MM.1S (cell line): ENCODE data around the gene CFAP46.

Experiments
- DNase-seq: peaks from one replicate; pipeline ENCODE4 v3.0.0-alpha.2; 2015
- H2AFZ ChIP-seq: fragments of 300-600 bp; sonication (generic); 2 replicates; pipeline ENCODE4 v1.6.0; 2016; ENCODE audit warnings: antibody characterized with exemption, low read length
- H3F3A ChIP-seq: fragments of 300-600 bp; sonication (generic); 2 replicates; pipeline ENCODE4 v1.6.1; 2016; ENCODE audit warnings: mild to moderate bottlenecking, antibody characterized with exemption, low read length, moderate library complexity, mixed read lengths; ENCODE audit not compliant: insufficient read depth
- H3K27ac ChIP-seq: fragments of 300-600 bp; sonication (generic); 2 replicates; pipeline ENCODE4 v1.5.1; 2016; ENCODE audit warnings: mild to moderate bottlenecking, low read length
- H3K27me3 ChIP-seq: fragments of 300-600 bp; sonication (generic); replicated peaks from 2 replicates; pipeline ENCODE4 v1.6.0; 2016; ENCODE audit warnings: low read length; ENCODE audit not compliant: insufficient read depth
- H3K36me3 ChIP-seq: fragments of 300-600 bp; sonication (generic); replicated peaks from 2 replicates; pipeline ENCODE4 v1.6.1; 2016; ENCODE audit warnings: mild to moderate bottlenecking, low read length, mixed read lengths; ENCODE audit not compliant: insufficient read depth
- H3K4me1 ChIP-seq: fragments of 300-600 bp; sonication (generic); 2 replicates; pipeline ENCODE4 v1.6.1; 2016; ENCODE audit warnings: low read length, mixed read lengths
- H3K4me2 ChIP-seq: fragments of 300-600 bp; sonication (generic); 2 replicates; pipeline ENCODE4 v1.6.0; 2016; ENCODE audit warnings: low read depth, low read length
- H3K4me3 ChIP-seq: fragments of 300-600 bp; sonication (generic); 2 replicates; pipeline ENCODE4 v1.5.1; 2016; ENCODE audit warnings: low read length, mixed read lengths
- H3K79me2 ChIP-seq: fragments of 300-600 bp; sonication (generic); 2 replicates; pipeline ENCODE4 v1.6.1; 2016; ENCODE audit warnings: mixed run types, low read length, mixed read lengths
- H3K9ac ChIP-seq: fragments of 300-600 bp; sonication (generic); 2 replicates; pipeline ENCODE4 v1.6.1; 2016; ENCODE audit warnings: low read length, mixed read lengths
- H3K9me2 ChIP-seq: fragments of 300-600 bp; sonication (generic); replicated peaks from 2 replicates; pipeline ENCODE4 v1.6.1; 2016; ENCODE audit warnings: mild to moderate bottlenecking, low read length, mixed read lengths; ENCODE audit not compliant: insufficient read depth
- H3K9me3 ChIP-seq: fragments of 300-600 bp; sonication (generic); replicated peaks from 2 replicates; pipeline ENCODE4 v1.6.1; 2016; ENCODE audit warnings: mild to moderate bottlenecking, low read length, mixed read lengths; ENCODE audit not compliant: insufficient read depth
- H4K20me1 ChIP-seq: fragments of 300-600 bp; sonication (generic); 2 replicates; pipeline ENCODE4 v1.6.1; 2016; ENCODE audit warnings: mild to moderate bottlenecking, low read length, moderate library complexity, mixed read lengths; ENCODE audit not compliant: insufficient read depth
- EZH2 ChIP-seq: fragments of 300-600 bp; sonication (generic); optimal IDR thresholded peaks from 2 replicates; pipeline ENCODE3; 2017; ENCODE audit warnings: low read depth, mild to moderate bottlenecking, antibody characterized with exemption, low read length, mixed read lengths
- EZH2phosphoT487 ChIP-seq: fragments of 300-600 bp; sonication (generic); IDR thresholded peaks from 2 replicates; pipeline ENCODE4 v1.6.1; 2018; ENCODE audit warnings: antibody characterized with exemption, low read length
- TF ChIP-seq, protein P1 (sequence below): fragments of 300-600 bp; sonication (generic); IDR thresholded peaks from 2 replicates; pipeline ENCODE4 v1.5.1; 2016; ENCODE audit warnings: antibody characterized with exemption, low read length, mixed read lengths

CFAP46 gene

GRCh38 chr10:132944510-132944909 is 2.1 kb upstream of the CFAP46 start:
- Histone ChIP-seq H3K36me3 (no peaks in the 10 kb centered on the region), H3K4me2 (no peak overlapping the region), H3K4me1 (no peaks in the 10 kb centered on the region), H4K20me1 (no peaks in the 10 kb centered on the region), H3K27me3 (peaks cover 69% of the 10 kb centered on the region), H2AFZ (no peak overlapping the region), H3F3A (no peaks in the 10 kb centered on the region), H3K79me2 (no peaks in the 10 kb centered on the region), H3K9ac (no peak overlapping the region), H3K27ac (no peak overlapping the region), H3K9me2 (no peaks in the 10 kb centered on the region), H3K4me3 (no peak overlapping the region), H3K9me3 (no peaks in the 10 kb centered on the region)
- TF ChIP-seq, protein P1, sequence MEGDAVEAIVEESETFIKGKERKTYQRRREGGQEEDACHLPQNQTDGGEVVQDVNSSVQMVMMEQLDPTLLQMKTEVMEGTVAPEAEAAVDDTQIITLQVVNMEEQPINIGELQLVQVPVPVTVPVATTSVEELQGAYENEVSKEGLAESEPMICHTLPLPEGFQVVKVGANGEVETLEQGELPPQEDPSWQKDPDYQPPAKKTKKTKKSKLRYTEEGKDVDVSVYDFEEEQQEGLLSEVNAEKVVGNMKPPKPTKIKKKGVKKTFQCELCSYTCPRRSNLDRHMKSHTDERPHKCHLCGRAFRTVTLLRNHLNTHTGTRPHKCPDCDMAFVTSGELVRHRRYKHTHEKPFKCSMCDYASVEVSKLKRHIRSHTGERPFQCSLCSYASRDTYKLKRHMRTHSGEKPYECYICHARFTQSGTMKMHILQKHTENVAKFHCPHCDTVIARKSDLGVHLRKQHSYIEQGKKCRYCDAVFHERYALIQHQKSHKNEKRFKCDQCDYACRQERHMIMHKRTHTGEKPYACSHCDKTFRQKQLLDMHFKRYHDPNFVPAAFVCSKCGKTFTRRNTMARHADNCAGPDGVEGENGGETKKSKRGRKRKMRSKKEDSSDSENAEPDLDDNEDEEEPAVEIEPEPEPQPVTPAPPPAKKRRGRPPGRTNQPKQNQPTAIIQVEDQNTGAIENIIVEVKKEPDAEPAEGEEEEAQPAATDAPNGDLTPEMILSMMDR: no peak
- TF ChIP-seq EZH2phosphoT487: no peak
- no peak for TF ChIP-seq EZH2
- DNase-seq: no peak

GRCh38 chr10:132943791-132944404 is 1.5 kb upstream of the CFAP46 start:
- Histone ChIP-seq H3K9ac (no peak overlapping the region), H3K27ac (no peak overlapping the region), H2AFZ (no peak overlapping the region), H4K20me1 (no peaks in the 10 kb centered on the region), H3K36me3 (no peaks in the 10 kb centered on the region), H3K27me3 (peaks cover 67% of the 10 kb centered on the region), H3K4me1 (no peaks in the 10 kb centered on the region), H3K9me3 (no peaks in the 10 kb centered on the region), H3F3A (no peaks in the 10 kb centered on the region), H3K4me2 (no peak overlapping the region), H3K79me2 (no peaks in the 10 kb centered on the region), H3K4me3 (no peak overlapping the region), H3K9me2 (no peaks in the 10 kb centered on the region)
- TF ChIP-seq, protein P1: no peak
- DNase-seq: no peak

GRCh38 chr10:132943058-132943790 is 854 bp upstream of the CFAP46 start:
- Histone ChIP-seq H4K20me1 (no peaks in the 10 kb centered on the region), H3K4me2 (no peak overlapping the region), H3K27ac (no peak overlapping the region), H3K9ac (no peak overlapping the region), H3K9me2 (no peaks in the 10 kb centered on the region), H3K4me1 (no peaks in the 10 kb centered on the region), H3K9me3 (no peaks in the 10 kb centered on the region), H3K79me2 (no peaks in the 10 kb centered on the region), H3K4me3 (no peak overlapping the region), H3K27me3 (peaks cover 69% of the 10 kb centered on the region), H3F3A (no peaks in the 10 kb centered on the region), H2AFZ (no peak overlapping the region), H3K36me3 (no peaks in the 10 kb centered on the region)
- no peak for TF ChIP-seq EZH2phosphoT487
- TF ChIP-seq EZH2: no peak
- TF ChIP-seq, protein P1: no peak
- DNase-seq: no peak
